Uterus (tissue), 2 donors: ENCODE results near the gene NBEAL2.
"Not testable (repeated sequence)": the region's sequence is repeated elsewhere in the genome, so short reads cannot be mapped to it uniquely, and the experiment has no call there.

Source experiments
- CTCF ChIP-seq, 4 experiments: fragments of 200-600 bp in 2 of 4; fragments of 450-650 bp in 2 of 4; sonication (generic) in 2 of 4; IDR thresholded peaks; one replicate each; pipeline ENCODE4 v1.5.1; 2016 to 2019; ENCODE audit warnings: antibody characterized with exemption in 4 of 4, mild to moderate bottlenecking in 2 of 4, moderate library complexity in 1 of 4
- POLR2A ChIP-seq, 2 donors: fragments of 450-650 bp; IDR thresholded peaks; one replicate each; pipeline ENCODE4 v1.6.1; 2016; ENCODE audit warnings: antibody characterized with exemption in 2 of 2, mild to moderate bottlenecking in 1 of 2, moderate library complexity in 1 of 2

- TF ChIP-seq CTCF, POLR2A (IDR thresholded peaks at IDR 0.05): not testable (repeated sequence)
These were observed 57.8 kb downstream of the NBEAL2 start for GRCh38 chr3:47037302-47037701.
